ENCODE measurements around the gene PKHD1. TPM values are rescaled to one million over a fixed set of nuclear protein-coding genes. Genes with fewer than 3 reads are reported as not detected.
A peak's percentile ranks its signal among the peaks of the same experiment; 100 is the strongest.

Gene PKHD1
- total RNA-seq, 1 experiment from 2014 or later = 0.40 TPM

GRCh38 chr6:51644426-51644825, 443.0 kb downstream of the PKHD1 start:
- Histone ChIP-seq H3K9me3 (ENCODE audit: low read length) (no peaks in the 10 kb centered on the region), H2AFZ (ENCODE audit: low read length) (no peak overlapping the region), H4K20me1 (ENCODE audit: low read length) (no peaks in the 10 kb centered on the region), H3K4me2 (ENCODE audit: low read length) (no peak overlapping the region), H3K36me3 (ENCODE audit: low read depth, low read length) (no peaks in the 10 kb centered on the region), H3K79me2 (ENCODE audit: low read length) (no peaks in the 10 kb centered on the region), H3K9ac (ENCODE audit: low read length) (no peak overlapping the region), H3K27me3 (ENCODE audit: low read length) (no peaks in the 10 kb centered on the region), H3K9me2 (replicated peaks; ENCODE audit: low read length) (no peaks in the 10 kb centered on the region), H3K27ac (ENCODE audit: low read length) (peak overlapping the region; percentile 27), H3K4me1 (ENCODE audit: insufficient read depth, low read length) (peaks cover 19% of the 10 kb centered on the region), H3F3A (ENCODE audit: low read length, unreplicated experiment) (no peaks in the 10 kb centered on the region), H3K4me3 (ENCODE audit: low read length) (no peak overlapping the region)
- intact Hi-C loops (cut with micrococcal nuclease) = no loop called here
- ATAC-seq (peak; percentile 37), DNase-seq (peak; percentile 89)
- no peak for TF ChIP-seq CTCF (conservative IDR thresholded peaks at IDR 0.05; ENCODE audit: low read depth, low read length)
- no peak for TF ChIP-seq EZH2 (IDR thresholded peaks at IDR 0.05; ENCODE audit: low read length, unreplicated experiment)
- TF ChIP-seq EZH2phosphoT487 (IDR thresholded peaks at IDR 0.05; ENCODE audit: borderline replicate concordance, low read length) = no peak
- CTCF ChIA-PET = no interaction called here
- POLR2A ChIA-PET (ENCODE audit: unreplicated experiment) = interaction anchor here (0.7 kb wide), 1 partner anchor 60 kb away, joined by 4 read pairs; no protein-coding TSS in a partner anchor
- BruUV-seq (replicated peaks) = no TSS peak

GRCh38 chr6:51640021-51640420, 447.4 kb downstream of the PKHD1 start:
- Histone ChIP-seq H3K79me2 (ENCODE audit: low read length) (no peaks in the 10 kb centered on the region), H3F3A (ENCODE audit: low read length, unreplicated experiment) (no peaks in the 10 kb centered on the region), H3K4me3 (ENCODE audit: low read length) (no peak overlapping the region), H3K4me1 (ENCODE audit: insufficient read depth, low read length) (peaks cover 13% of the 10 kb centered on the region), H3K27ac (ENCODE audit: low read length) (no peak overlapping the region), H3K9me2 (replicated peaks; ENCODE audit: low read length) (no peaks in the 10 kb centered on the region), H3K27me3 (ENCODE audit: low read length) (no peaks in the 10 kb centered on the region), H3K9me3 (ENCODE audit: low read length) (no peaks in the 10 kb centered on the region), H3K36me3 (ENCODE audit: low read depth, low read length) (no peaks in the 10 kb centered on the region), H4K20me1 (ENCODE audit: low read length) (no peaks in the 10 kb centered on the region), H3K9ac (ENCODE audit: low read length) (no peak overlapping the region), H3K4me2 (ENCODE audit: low read length) (no peak overlapping the region), H2AFZ (ENCODE audit: low read length) (no peak overlapping the region)
- DNase-seq (no peak), ATAC-seq (no peak)
- BruUV-seq (replicated peaks) = no TSS peak
- POLR2A ChIA-PET (ENCODE audit: unreplicated experiment) = no interaction called here
- intact Hi-C loops (cut with micrococcal nuclease) = no loop called here
- CTCF ChIA-PET = no interaction called here
- TF ChIP-seq EZH2 (IDR thresholded peaks at IDR 0.05; ENCODE audit: low read length, unreplicated experiment) (no peak), CTCF (conservative IDR thresholded peaks at IDR 0.05; ENCODE audit: low read depth, low read length) (no peak), EZH2phosphoT487 (IDR thresholded peaks at IDR 0.05; ENCODE audit: borderline replicate concordance, low read length) (no peak)

- DNase-seq (no peak), ATAC-seq (no peak)
- Histone ChIP-seq H3K9me3 (ENCODE audit: low read length) (no peaks in the 10 kb centered on the region), H3K27me3 (ENCODE audit: low read length) (no peaks in the 10 kb centered on the region), H3K79me2 (ENCODE audit: low read length) (no peaks in the 10 kb centered on the region), H3K4me3 (ENCODE audit: low read length) (no peak overlapping the region), H3K4me1 (ENCODE audit: insufficient read depth, low read length) (no peaks in the 10 kb centered on the region), H3K9me2 (replicated peaks; ENCODE audit: low read length) (no peaks in the 10 kb centered on the region), H2AFZ (ENCODE audit: low read length) (no peak overlapping the region), H3F3A (ENCODE audit: low read length, unreplicated experiment) (no peaks in the 10 kb centered on the region), H3K27ac (ENCODE audit: low read length) (no peak overlapping the region), H3K4me2 (ENCODE audit: low read length) (no peak overlapping the region), H3K9ac (ENCODE audit: low read length) (no peak overlapping the region), H4K20me1 (ENCODE audit: low read length) (no peaks in the 10 kb centered on the region), H3K36me3 (ENCODE audit: low read depth, low read length) (no peaks in the 10 kb centered on the region)
- ChIA-PET CTCF (no interaction called here), POLR2A (ENCODE audit: unreplicated experiment) (no interaction called here)
- TF ChIP-seq CTCF (conservative IDR thresholded peaks at IDR 0.05; ENCODE audit: low read depth, low read length) = no peak
- BruUV-seq (replicated peaks) = no TSS peak
- intact Hi-C loops (cut with micrococcal nuclease) = no loop called here
These were observed 454.0 kb downstream of the PKHD1 start for GRCh38 chr6:51633424-51633823.
